Testis (tissue), 3 donors: ENCODE measurements around the gene POMP. TPM values are rescaled to one million over a fixed set of nuclear protein-coding genes. Genes with fewer than 3 reads are reported as not detected.

Experiments
- DNase-seq: peaks from one replicate; pipeline ENCODE4 v3.0.0-alpha.2; 2019
- H3K27ac ChIP-seq, 2 donors: fragments of 200-600 bp; sonication (generic); one replicate each; pipeline ENCODE4 v1.5.1; 2019
- H3K27me3 ChIP-seq: fragments of 200-600 bp; sonication (generic); one replicate; pipeline ENCODE4 v1.5.1; 2019
- H3K36me3 ChIP-seq: fragments of 200-600 bp; sonication (generic); one replicate; pipeline ENCODE4 v1.5.1; 2017; ENCODE audit warnings: low read depth; ENCODE audit errors: missing control alignments
- H3K4me1 ChIP-seq: fragments of 200-600 bp; sonication (generic); one replicate; pipeline ENCODE4 v1.5.1; 2019
- H3K4me3 ChIP-seq, 2 donors: fragments of 200-600 bp; sonication (generic); one replicate each; pipeline ENCODE4 v1.5.1; 2017 to 2019
- H3K9me3 ChIP-seq: fragments of 200-600 bp; sonication (generic); one replicate; pipeline ENCODE4 v1.5.1; 2017
- CTCF ChIP-seq, 3 experiments: fragments of 450-650 bp in 2 of 3; fragments of 200-600 bp in 1 of 3; sonication (generic) in 1 of 3; IDR thresholded peaks; one replicate each; pipeline ENCODE4 v1.5.1; 2016 to 2019; ENCODE audit warnings: antibody characterized with exemption in 3 of 3, mild to moderate bottlenecking in 2 of 3, moderate library complexity in 1 of 3
- POLR2A ChIP-seq: fragments of 450-650 bp; IDR thresholded peaks from one replicate; pipeline ENCODE4 v1.6.1; 2017; ENCODE audit warnings: antibody characterized with exemption, mild to moderate bottlenecking, moderate library complexity
- WGBS, 2 donors: methylation state at CpG; one replicate each; pipeline ENCODE4 v1.1.5; 2018; 5-methylcytosine and 5-hydroxymethylcytosine counted together
- intact Hi-C: fragments of 100-400 bp; cut with DNase I; formaldehyde crosslinking; loops from one replicate; pipeline ENCODE4 v1.15.1; 2023; ENCODE audit warnings: low total_unique reads
- polyA plus RNA-seq: library from polyadenylated mRNA; stranded (reverse); fragments of 350-450 nt; fragmentation: Illumina TruSeq; extraction: RNeasy Lipid Tissue Mini Kit (QIAGEN cat#74804); gene quantifications from one replicate; pipeline ENCODE4 v1.2.3, GENCODE V29; 2014; ENCODE audit warnings: low read depth, low replicate concordance; ENCODE audit not compliant: insufficient read depth
- total RNA-seq, 2 donors: library from RNA; depleted of rRNA; stranded (reverse); fragments of >200 nt; gene quantifications; one replicate each; pipeline ENCODE4 v1.2.3, GENCODE V29; 2016

Gene POMP
- total and polyA plus RNA-seq, 3 donors from 2014 or later: 53.4 to 114 (median 57.3) TPM

GRCh38 chr13:28699246-28699645 is 40.3 kb downstream of the POMP start:
- no peak for DNase-seq
- H3K9me3 ChIP-seq: no peaks in the 10 kb centered on the region
- H3K27me3 ChIP-seq: no peaks in the 10 kb centered on the region
- no peak for TF ChIP-seq CTCF (IDR thresholded peaks at IDR 0.05)
- 73 to 78% methylated on average over 1 of the region's 1 CpG for WGBS, 2 donors
- no peak overlapping the region for H3K27ac ChIP-seq
- H3K4me3 ChIP-seq: no peak overlapping the region
- H3K36me3 ChIP-seq: no peaks in the 10 kb centered on the region
- intact Hi-C loops: no loop called here
- no peaks in the 10 kb centered on the region for H3K4me1 ChIP-seq

- Histone ChIP-seq H3K9me3 (no peaks in the 10 kb centered on the region), H3K27ac (no peak overlapping the region), H3K27me3 (no peaks in the 10 kb centered on the region), H3K4me1 (no peaks in the 10 kb centered on the region), H3K4me3 (no peak overlapping the region), H3K36me3 (no peaks in the 10 kb centered on the region)
- no peak for TF ChIP-seq POLR2A
- TF ChIP-seq CTCF (IDR thresholded peaks at IDR 0.05): no peak
- no peak for DNase-seq
- intact Hi-C loops: no loop called here
Observed at GRCh38 chr13:28704282-28704681, 45.4 kb downstream of the POMP start.

- TF ChIP-seq POLR2A (no peak), CTCF (IDR thresholded peaks at IDR 0.05) (no peak)
- Histone ChIP-seq H3K27ac (no peak overlapping the region), H3K4me1 (no peaks in the 10 kb centered on the region), H3K4me3 (no peak overlapping the region), H3K27me3 (no peaks in the 10 kb centered on the region), H3K36me3 (no peaks in the 10 kb centered on the region), H3K9me3 (no peaks in the 10 kb centered on the region)
- DNase-seq: no peak
- intact Hi-C loops: no loop called here
Observed at GRCh38 chr13:28704919-28705318, 46.0 kb downstream of the POMP start.

DNA sequence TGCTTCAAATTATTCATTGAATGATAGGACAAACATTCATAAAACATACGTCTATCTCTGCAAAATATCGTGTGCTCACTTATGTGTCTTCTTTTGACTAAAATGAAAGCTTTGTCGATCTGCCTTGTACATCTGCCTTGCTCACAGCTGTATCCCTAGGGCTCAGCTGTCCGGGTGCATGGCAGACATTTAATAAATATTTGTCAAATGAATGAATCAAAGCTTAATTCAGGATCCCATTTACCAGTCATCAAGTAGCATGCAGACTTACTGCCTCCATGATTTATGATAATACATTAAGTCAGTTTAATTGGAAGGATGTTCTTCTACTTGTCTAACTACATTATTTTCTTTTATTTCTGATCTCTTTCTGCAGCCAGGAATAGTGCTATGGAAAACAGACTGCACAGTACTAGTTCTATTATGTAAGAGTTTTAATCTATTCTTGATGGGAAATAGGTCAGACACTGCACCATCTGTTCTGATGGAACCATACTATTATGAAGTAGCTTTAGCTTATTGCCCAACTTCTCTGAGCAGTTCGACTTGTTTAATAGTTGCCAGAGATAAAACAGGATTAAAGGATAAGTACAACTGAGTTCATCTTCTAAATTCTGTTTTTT is 46.6 kb downstream of the POMP start:
- Histone ChIP-seq H3K27ac (no peak overlapping the region), H3K9me3 (no peaks in the 10 kb centered on the region), H3K4me3 (no peak overlapping the region), H3K36me3 (no peaks in the 10 kb centered on the region), H3K4me1 (no peaks in the 10 kb centered on the region), H3K27me3 (no peaks in the 10 kb centered on the region)
- intact Hi-C loops: no loop called here
- TF ChIP-seq CTCF (IDR thresholded peaks at IDR 0.05) (no peak), POLR2A (no peak)
- no peak for DNase-seq
- 84 to 86% methylated on average over 5 of the region's 5 CpGs for WGBS, 2 donors

DNA sequence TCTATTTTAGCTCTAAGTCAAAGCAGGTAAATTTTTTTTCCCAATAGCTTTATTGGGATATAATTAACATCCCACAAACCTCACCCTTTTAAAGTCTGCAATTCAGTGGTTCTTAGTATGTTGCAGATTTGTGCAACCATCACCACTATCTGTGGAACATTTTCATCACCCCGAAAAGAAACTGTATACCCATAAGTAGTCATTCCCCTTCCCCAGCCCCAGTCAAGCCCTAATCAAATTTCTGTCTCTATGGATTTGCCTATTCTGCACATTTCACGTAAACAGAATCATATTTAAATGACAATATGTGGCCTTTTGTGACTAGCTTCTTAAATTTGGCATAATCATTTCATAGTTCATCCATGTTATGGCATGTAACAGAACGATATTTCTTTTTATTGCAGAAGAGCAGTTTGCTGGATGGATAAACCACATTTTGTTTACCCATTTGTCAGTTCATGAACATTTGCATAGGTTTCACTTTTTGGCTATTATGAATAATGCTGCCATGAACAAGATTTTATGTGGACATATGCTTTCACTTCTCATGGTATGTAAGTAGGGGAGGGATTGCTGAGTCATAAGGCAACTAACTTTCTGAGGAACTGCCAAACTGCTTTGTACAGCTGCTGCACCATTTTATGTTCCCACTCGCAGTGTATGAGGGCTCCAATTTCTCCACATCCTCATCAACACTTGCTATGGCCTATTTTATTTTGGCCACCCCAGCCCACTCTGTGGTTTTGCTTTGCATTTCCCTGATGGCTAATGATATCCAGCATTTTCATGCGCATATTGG is 48.9 kb downstream of the POMP start:
- WGBS, 2 donors: 89 to 90% methylated on average over 5 of the region's 5 CpGs
- no peaks in the 10 kb centered on the region for H3K4me1 ChIP-seq
- no peaks in the 10 kb centered on the region for H3K27me3 ChIP-seq
- TF ChIP-seq POLR2A (no peak), CTCF (IDR thresholded peaks at IDR 0.05) (no peak)
- DNase-seq: no peak
- H3K36me3 ChIP-seq: no peaks in the 10 kb centered on the region
- H3K27ac ChIP-seq: no peak overlapping the region
- H3K4me3 ChIP-seq: no peak overlapping the region
- intact Hi-C loops: no loop called here
- no peaks in the 10 kb centered on the region for H3K9me3 ChIP-seq
